SK-N-SH (cell line): ENCODE results near the gene UVRAG. TPM values are rescaled to one million over a fixed set of nuclear protein-coding genes. Genes with fewer than 3 reads are reported as not detected.

ENCODE experiments used
- CTCF ChIA-PET: fragments of 300-600, 350-600 bp; formaldehyde crosslinking; extraction: SDS; loops from one replicate; lab custom pipeline; 2021; lab: Yijun Ruan, JAX
- POLR2A ChIA-PET: fragments of 350-600 bp; sonication (Branson Sonifier 250); formaldehyde crosslinking; extraction: SDS; loops from one replicate; lab custom pipeline; 2020; ENCODE audit warnings: antibody characterized with exemption, inconsistent platforms; lab: Yijun Ruan, JAX
- DNase-seq: peaks from one replicate; pipeline ENCODE4 v3.0.0; 2012
- H2AFZ ChIP-seq: fragments of 200-600 bp; sonication (generic); 2 replicates; pipeline ENCODE4 v1.8.1; 2016; ENCODE audit warnings: antibody characterized with exemption, mild to moderate bottlenecking, low read depth
- H3F3A ChIP-seq: fragments of 200-600 bp; sonication (generic); replicated peaks from 2 replicates; pipeline ENCODE3; 2016; ENCODE audit warnings: antibody characterized with exemption, mild to moderate bottlenecking; ENCODE audit not compliant: insufficient read depth
- H3K27ac ChIP-seq, 2 experiments: fragments of 200-500 bp in 1 of 2; fragments of 200-600 bp in 1 of 2; sonication (Bioruptor generic) in 1 of 2; sonication (generic), shearing (Covaris generic) in 1 of 2; 2 replicates each; pipeline versions ENCODE4 v1.5.1 to v1.6.1; 2014 to 2016; ENCODE audit warnings: low read depth in 2 of 2, inconsistent platforms in 1 of 2, low read length in 1 of 2, mild to moderate bottlenecking in 1 of 2, mixed read lengths in 1 of 2
- H3K27me3 ChIP-seq: fragments of 200-600 bp; sonication (generic), shearing (Covaris generic); 2 replicates; pipeline ENCODE4 v1.6.1; 2016; ENCODE audit warnings: mixed run types; ENCODE audit not compliant: insufficient read depth
- H3K36me3 ChIP-seq, 2 experiments: fragments of 200-500 bp in 1 of 2; fragments of 200-600 bp in 1 of 2; sonication (Bioruptor generic) in 1 of 2; sonication (generic) in 1 of 2; replicated peaks in 1 of 2; 2 replicates each; pipeline versions ENCODE3 to v1.5.1; 2014 to 2016; ENCODE audit warnings: low read length in 1 of 2, mild to moderate bottlenecking in 1 of 2; ENCODE audit not compliant: insufficient read depth in 2 of 2, control insufficient read depth in 1 of 2
- H3K4me1 ChIP-seq, 2 experiments: fragments of 200-500 bp in 1 of 2; fragments of 200-600 bp in 1 of 2; sonication (Bioruptor generic) in 1 of 2; sonication (generic), shearing (Covaris generic) in 1 of 2; 2 replicates each; pipeline versions ENCODE4 v1.5.1 to v1.6.1; 2014 to 2016; ENCODE audit warnings: low read depth in 1 of 2, low read length in 1 of 2, mixed run types in 1 of 2; ENCODE audit not compliant: insufficient read depth in 2 of 2, control insufficient read depth in 1 of 2
- H3K4me2 ChIP-seq: fragments of 200-600 bp; sonication (generic), shearing (Covaris generic); 2 replicates; pipeline ENCODE4 v1.6.1; 2017; ENCODE audit warnings: mixed run types
- H3K4me3 ChIP-seq, 2 experiments: fragments of 200-500 bp in 1 of 2; fragments of 200-600 bp in 1 of 2; sonication (Bioruptor generic) in 1 of 2; sonication (generic), shearing (Covaris generic) in 1 of 2; 2 replicates each; pipeline versions ENCODE4 v1.5.1 to v1.8.1; 2014 to 2016; ENCODE audit warnings: low read depth in 2 of 2, inconsistent platforms in 1 of 2, low read length in 1 of 2, mild to moderate bottlenecking in 1 of 2, mixed read lengths in 1 of 2, moderate library complexity in 1 of 2
- H3K79me2 ChIP-seq: fragments of 200-600 bp; sonication (generic); 2 replicates; pipeline ENCODE4 v1.8.1; 2017; ENCODE audit warnings: mild to moderate bottlenecking; ENCODE audit not compliant: insufficient read depth
- H3K9ac ChIP-seq: fragments of 200-600 bp; sonication (generic); 2 replicates; pipeline ENCODE4 v1.6.1; 2017; ENCODE audit warnings: mixed run types
- H3K9me2 ChIP-seq: fragments of 200-600 bp; sonication (generic); 2 replicates; pipeline ENCODE4 v1.6.1; 2017; ENCODE audit warnings: mixed run types
- H3K9me3 ChIP-seq: fragments of 200-600 bp; sonication (generic); 2 replicates; pipeline ENCODE4 v1.6.1; 2017; ENCODE audit warnings: mixed run types, mild to moderate bottlenecking, moderate library complexity
- H4K20me1 ChIP-seq: fragments of 200-600 bp; sonication (generic); 2 replicates; pipeline ENCODE4 v1.6.1; 2017; ENCODE audit warnings: mild to moderate bottlenecking, mixed run types; ENCODE audit not compliant: insufficient read depth
- CTCF ChIP-seq: fragments of 200-600 bp; sonication (generic); IDR thresholded peaks from 2 replicates; pipeline ENCODE4 v1.6.1; 2017; ENCODE audit warnings: antibody characterized with exemption, mild to moderate bottlenecking, moderate library complexity
- EP300 ChIP-seq, 2 experiments: IDR thresholded peaks; 2 replicates each; pipeline versions ENCODE4 v1.4.0 to v1.6.1; 2012; ENCODE audit warnings: borderline replicate concordance in 1 of 2, low read depth in 1 of 2, low read length in 1 of 2
- EZH2phosphoT487 ChIP-seq: fragments of 200-600 bp; sonication (generic); IDR thresholded peaks from 2 replicates; pipeline ENCODE4 v1.6.1; 2017; ENCODE audit warnings: low read depth, mixed run types, mild to moderate bottlenecking, antibody characterized with exemption, moderate library complexity, borderline replicate concordance
- FOSL2 ChIP-seq: IDR thresholded peaks from 2 replicates; pipeline ENCODE4 v1.4.0; 2012; ENCODE audit warnings: low read depth, mild to moderate bottlenecking, moderate library complexity, borderline replicate concordance
- GABPA ChIP-seq: IDR thresholded peaks from 2 replicates; pipeline ENCODE4 v1.4.0; 2012; ENCODE audit warnings: low read depth, mild to moderate bottlenecking
- GATA2 ChIP-seq: sonication (generic); formaldehyde crosslinking; IDR thresholded peaks from 2 replicates; pipeline ENCODE4 v1.5.0; 2020; ENCODE audit warnings: mild to moderate bottlenecking, missing genetic modification reagents
- MAX ChIP-seq: IDR thresholded peaks from 2 replicates; pipeline ENCODE4 v1.4.0; 2012; ENCODE audit warnings: low read depth
- MEF2A ChIP-seq: IDR thresholded peaks from 2 replicates; pipeline ENCODE4 v1.4.0; 2012; ENCODE audit warnings: low read depth, borderline replicate concordance
- PBX3 ChIP-seq: IDR thresholded peaks from 2 replicates; pipeline ENCODE4; 2012
- RAD21 ChIP-seq: IDR thresholded peaks from 2 replicates; pipeline ENCODE4 v1.6.1; 2012; ENCODE audit warnings: mild to moderate bottlenecking, low read length
- RCOR1 ChIP-seq: fragments of 150-350 bp; IDR thresholded peaks from 2 replicates; pipeline ENCODE4 v1.6.1; 2017; ENCODE audit warnings: antibody characterized with exemption, low read length
- RXRA ChIP-seq: IDR thresholded peaks from 2 replicates; pipeline ENCODE4 v1.4.0; 2012; ENCODE audit warnings: low read depth, mild to moderate bottlenecking, borderline replicate concordance
- SMC3 ChIP-seq: IDR thresholded peaks from 2 replicates; pipeline ENCODE4 v1.6.1; 2012; ENCODE audit warnings: low read depth, low read length, improper control_type of control experiment
- TAF1 ChIP-seq: IDR thresholded peaks from 2 replicates; pipeline ENCODE4 v1.6.1; 2012; ENCODE audit warnings: low read depth, mild to moderate bottlenecking, low read length, moderate library complexity, borderline replicate concordance
- USF1 ChIP-seq: IDR thresholded peaks from 2 replicates; pipeline ENCODE4 v1.4.0; 2012; ENCODE audit warnings: low read depth, borderline replicate concordance
- YY1 ChIP-seq: IDR thresholded peaks from 2 replicates; pipeline ENCODE4 v1.4.0; 2012; ENCODE audit warnings: low read depth, mild to moderate bottlenecking
- WGBS: methylation state at CpG from one replicate; pipeline ENCODE4 v1.1.6; 2017; ENCODE audit warnings: low lambda C conversion rate; 5-methylcytosine and 5-hydroxymethylcytosine counted together
- polyA plus RNA-seq, 3 experiments: library from polyadenylated mRNA; depleted of rRNA; stranded (reverse); fragments of >200 nt; gene quantifications; 2 replicates each; pipeline ENCODE4 v1.2.3, GENCODE V29; 2012

The UVRAG gene
- polyA plus RNA-seq, 1 of the 3 experiments (the other 2 are of a cell fraction) = 5.8 TPM

GRCh38 chr11:75981546-75981945, 166.5 kb downstream of the UVRAG start:
- H3K4me3 ChIP-seq = no peak overlapping the region
- no peaks in the 10 kb centered on the region for H4K20me1 ChIP-seq
- ChIA-PET POLR2A (no interaction called here), CTCF (interaction anchor here (1.2 to 1.3 kb wide), 2 partner anchors 29 to 227 kb away, joined by 3 to 4 read pairs; no protein-coding TSS in a partner anchor)
- 91% methylated on average over 1 of the region's 1 CpG for WGBS
- H3K4me1 ChIP-seq = no peaks in the 10 kb centered on the region; a peak in 1 of 4 replicates
- H3K9me3 ChIP-seq = no peaks in the 10 kb centered on the region
- no peaks in the 10 kb centered on the region for H3F3A ChIP-seq
- no peaks in the 10 kb centered on the region for H3K27me3 ChIP-seq
- no peak for DNase-seq
- no peak overlapping the region for H3K4me2 ChIP-seq
- 0 out of 2 replicates have a peak, but pooled peaks cover 3% of the 10 kb centered on the region for H3K9me2 ChIP-seq
- H3K9ac ChIP-seq = no peak overlapping the region
- peaks cover 4 to 19% of the 10 kb centered on the region in 2 experiments for H3K36me3 ChIP-seq
- TF ChIP-seq EP300 (IDR thresholded peaks at IDR 0.05; ENCODE audit: borderline replicate concordance in 1 of 2, low read depth in 1 of 2, low read length in 1 of 2) (no peak), MAX (no peak), MEF2A (no peak), RAD21 (no peak), CTCF (no peak), GATA2 (CRISPR knock-in tag) (no peak), TAF1 (no peak), GABPA (no peak), FOSL2 (no peak), YY1 (no peak), RXRA (no peak), SMC3 (no peak), EZH2phosphoT487 (no peak), USF1 (no peak), PBX3 (no peak), RCOR1 (no peak)
- no peak overlapping the region for H3K27ac ChIP-seq
- no peaks in the 10 kb centered on the region for H3K79me2 ChIP-seq
- H2AFZ ChIP-seq = no peak overlapping the region
